ENCODE measurements around the gene BCL2L2. TPM values are rescaled to one million over a fixed set of nuclear protein-coding genes. Genes with fewer than 3 reads are reported as not detected.
A peak's percentile ranks its signal among the peaks of the same experiment; 100 is the strongest.

BCL2L2 gene
- total RNA-seq, 1 donor from 2014 or later: 23.7 TPM

DNA sequence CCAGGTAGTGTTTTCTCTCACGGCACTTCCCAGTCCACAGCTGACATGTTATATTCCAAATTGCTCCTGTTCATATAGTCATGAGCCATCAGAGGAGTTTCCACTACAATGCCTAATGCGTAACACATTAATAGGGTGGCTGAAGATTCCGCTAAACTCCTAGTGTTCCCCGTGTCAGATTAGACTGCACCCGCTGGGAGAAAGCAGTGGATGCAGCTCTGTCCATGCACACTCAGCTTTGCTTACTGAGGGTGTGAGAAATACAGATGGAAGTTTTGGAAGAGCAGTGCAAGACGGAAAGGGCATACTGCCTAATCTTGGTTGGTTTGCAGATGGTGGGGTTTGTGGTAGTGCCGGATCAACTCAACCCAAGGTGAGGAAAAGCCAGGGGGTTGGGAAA is 9.5 kb upstream of the BCL2L2 start:
- Mint-ChIP-seq H3K9me3 (ENCODE audit: low read depth) (no peaks in the 10 kb centered on the region), H3K27ac (no peak overlapping the region), H3K4me3 (ENCODE audit: low read depth) (no peak overlapping the region), H3K36me3 (ENCODE audit: insufficient read depth) (peaks cover 1% of the 10 kb centered on the region), H3K4me1 (ENCODE audit: low read depth) (peaks cover 10% of the 10 kb centered on the region), H3K27me3 (peaks cover 11% of the 10 kb centered on the region)
- DNase-seq (ENCODE audit: low spot score, unreplicated experiment): no peak
- TF ChIP-seq, protein P1, sequence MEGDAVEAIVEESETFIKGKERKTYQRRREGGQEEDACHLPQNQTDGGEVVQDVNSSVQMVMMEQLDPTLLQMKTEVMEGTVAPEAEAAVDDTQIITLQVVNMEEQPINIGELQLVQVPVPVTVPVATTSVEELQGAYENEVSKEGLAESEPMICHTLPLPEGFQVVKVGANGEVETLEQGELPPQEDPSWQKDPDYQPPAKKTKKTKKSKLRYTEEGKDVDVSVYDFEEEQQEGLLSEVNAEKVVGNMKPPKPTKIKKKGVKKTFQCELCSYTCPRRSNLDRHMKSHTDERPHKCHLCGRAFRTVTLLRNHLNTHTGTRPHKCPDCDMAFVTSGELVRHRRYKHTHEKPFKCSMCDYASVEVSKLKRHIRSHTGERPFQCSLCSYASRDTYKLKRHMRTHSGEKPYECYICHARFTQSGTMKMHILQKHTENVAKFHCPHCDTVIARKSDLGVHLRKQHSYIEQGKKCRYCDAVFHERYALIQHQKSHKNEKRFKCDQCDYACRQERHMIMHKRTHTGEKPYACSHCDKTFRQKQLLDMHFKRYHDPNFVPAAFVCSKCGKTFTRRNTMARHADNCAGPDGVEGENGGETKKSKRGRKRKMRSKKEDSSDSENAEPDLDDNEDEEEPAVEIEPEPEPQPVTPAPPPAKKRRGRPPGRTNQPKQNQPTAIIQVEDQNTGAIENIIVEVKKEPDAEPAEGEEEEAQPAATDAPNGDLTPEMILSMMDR (IDR thresholded peaks at IDR 0.05; ENCODE audit: unreplicated experiment): no peak

DNA sequence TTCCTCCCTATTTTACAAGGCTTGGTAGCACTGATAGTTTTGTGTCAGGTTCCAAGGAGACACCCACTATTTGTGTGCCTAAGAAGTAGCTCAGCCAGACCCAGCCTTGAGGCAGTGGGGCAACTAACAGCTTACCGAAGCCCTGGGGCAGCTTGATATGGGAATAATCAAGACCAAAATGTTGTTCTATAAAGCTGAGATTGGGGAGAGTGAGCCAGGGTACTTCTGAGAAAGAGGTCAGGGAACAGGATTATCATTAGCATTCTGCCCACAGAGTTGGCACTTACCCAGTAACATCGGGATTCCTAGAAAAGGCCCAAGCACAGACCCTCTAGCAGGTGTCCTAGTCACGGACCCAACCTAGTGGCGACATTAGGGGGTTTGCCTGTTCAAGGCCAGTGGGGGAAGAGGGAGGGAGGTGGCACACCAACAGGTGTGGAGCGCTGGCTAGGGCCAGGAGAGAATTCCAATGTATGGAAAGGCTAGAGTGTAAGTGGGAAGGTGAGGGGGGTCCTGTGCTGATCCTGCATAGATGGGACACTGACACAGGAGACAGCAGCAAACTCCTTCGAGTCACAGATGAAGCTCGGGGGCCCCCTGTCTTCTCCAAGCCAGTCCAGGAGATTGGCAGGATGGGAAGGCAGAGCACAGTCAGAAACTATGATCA is 8.9 kb upstream of the BCL2L2 start:
- Mint-ChIP-seq H3K4me3 (ENCODE audit: low read depth) (no peak overlapping the region), H3K36me3 (ENCODE audit: insufficient read depth) (peaks cover 1% of the 10 kb centered on the region), H3K9me3 (ENCODE audit: low read depth) (no peaks in the 10 kb centered on the region), H3K27ac (no peak overlapping the region), H3K4me1 (ENCODE audit: low read depth) (peaks cover 12% of the 10 kb centered on the region), H3K27me3 (peaks cover 11% of the 10 kb centered on the region)
- DNase-seq (ENCODE audit: low spot score, unreplicated experiment): no peak
- TF ChIP-seq, protein P1 (IDR thresholded peaks at IDR 0.05; ENCODE audit: unreplicated experiment): no peak

DNA sequence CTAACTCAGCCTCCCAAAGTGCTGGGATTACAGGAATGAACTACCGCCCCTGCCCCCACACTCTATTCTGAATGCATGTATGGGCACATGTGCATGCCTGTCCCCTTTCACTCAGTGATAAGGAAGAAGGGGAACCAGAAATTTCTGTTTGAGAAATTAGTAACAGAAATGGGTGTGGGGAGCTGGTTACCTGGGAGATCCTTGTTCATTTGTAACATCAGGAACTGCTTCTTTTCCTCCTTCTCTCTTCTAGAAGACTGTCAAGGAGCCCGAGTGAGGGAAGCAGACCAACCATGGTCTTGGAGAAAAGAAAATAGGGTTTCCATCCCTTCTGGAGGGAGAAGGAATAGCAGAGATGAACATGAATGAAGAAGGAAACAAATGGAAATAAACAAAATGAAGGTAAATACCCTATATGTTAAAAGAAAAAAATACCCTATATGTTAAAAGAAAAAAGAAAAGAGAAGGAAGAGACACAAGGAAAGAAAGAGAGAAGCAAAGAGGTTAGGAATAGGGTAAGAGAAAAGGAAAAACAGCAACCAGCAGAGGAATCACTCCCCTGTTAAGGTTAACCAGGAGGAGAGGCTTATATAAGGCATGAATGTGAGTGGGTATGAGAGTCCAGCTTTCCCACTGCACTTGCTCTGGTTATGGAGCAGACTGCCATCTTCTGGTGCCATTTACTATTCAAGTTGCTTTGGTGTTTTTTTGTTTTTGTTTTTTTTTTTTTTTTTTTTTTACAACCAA is 7.2 kb upstream of the BCL2L2 start:
- peaks cover 1% of the 10 kb centered on the region for H3K36me3 Mint-ChIP-seq (ENCODE audit: insufficient read depth)
- TF ChIP-seq, protein P1 (IDR thresholded peaks at IDR 0.05; ENCODE audit: unreplicated experiment): peak; percentile 29
- no peaks in the 10 kb centered on the region for H3K9me3 Mint-ChIP-seq (ENCODE audit: low read depth)
- DNase-seq (ENCODE audit: low spot score, unreplicated experiment): no peak
- H3K27ac Mint-ChIP-seq: peak overlapping the region; percentile 87
- H3K27me3 Mint-ChIP-seq: no peaks in the 10 kb centered on the region
- H3K4me3 Mint-ChIP-seq (ENCODE audit: low read depth): peak overlapping the region; percentile 38
- H3K4me1 Mint-ChIP-seq (ENCODE audit: low read depth): peaks cover 12% of the 10 kb centered on the region

DNA sequence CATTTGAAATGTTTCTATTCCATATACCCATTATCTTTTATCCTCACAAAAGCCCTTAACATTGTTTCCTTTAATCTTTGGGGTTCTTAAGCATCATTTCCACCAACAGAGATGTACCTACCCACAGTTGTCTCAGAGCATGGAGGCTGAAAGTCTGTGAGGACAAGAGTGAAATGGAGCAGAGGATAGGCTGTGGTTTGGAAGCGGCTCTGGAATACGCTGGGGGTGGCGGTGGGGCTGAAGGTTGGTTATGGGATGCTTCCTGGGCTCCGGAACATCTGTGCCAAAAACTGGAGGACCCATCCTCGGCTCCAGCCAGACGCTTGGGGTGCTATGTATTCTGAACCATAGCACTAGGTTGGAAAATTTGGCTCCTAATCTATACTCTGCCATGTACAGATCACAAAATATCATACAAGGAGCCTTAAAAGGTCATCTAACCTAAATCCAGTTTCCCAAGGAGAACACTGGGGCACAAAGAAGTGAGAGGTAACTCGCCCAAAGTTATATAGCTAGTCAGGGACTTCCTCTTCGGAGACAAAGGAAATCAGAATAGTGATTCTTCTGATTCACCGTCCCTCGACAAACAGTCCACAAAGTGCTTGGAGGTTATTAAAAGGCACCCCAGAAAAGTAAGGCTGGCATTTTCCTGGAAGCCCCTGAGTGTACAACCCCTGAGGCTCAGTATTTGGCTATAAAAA is 6.5 kb upstream of the BCL2L2 start:
- Mint-ChIP-seq H3K4me1 (ENCODE audit: low read depth) (peaks cover 10% of the 10 kb centered on the region), H3K27ac (peak overlapping the region; percentile 98), H3K36me3 (ENCODE audit: insufficient read depth) (peaks cover 1% of the 10 kb centered on the region), H3K4me3 (ENCODE audit: low read depth) (peak overlapping the region; percentile 88), H3K27me3 (no peaks in the 10 kb centered on the region), H3K9me3 (ENCODE audit: low read depth) (no peaks in the 10 kb centered on the region)
- no peak for DNase-seq (ENCODE audit: low spot score, unreplicated experiment)
- TF ChIP-seq, protein P1 (IDR thresholded peaks at IDR 0.05; ENCODE audit: unreplicated experiment): no peak

DNA sequence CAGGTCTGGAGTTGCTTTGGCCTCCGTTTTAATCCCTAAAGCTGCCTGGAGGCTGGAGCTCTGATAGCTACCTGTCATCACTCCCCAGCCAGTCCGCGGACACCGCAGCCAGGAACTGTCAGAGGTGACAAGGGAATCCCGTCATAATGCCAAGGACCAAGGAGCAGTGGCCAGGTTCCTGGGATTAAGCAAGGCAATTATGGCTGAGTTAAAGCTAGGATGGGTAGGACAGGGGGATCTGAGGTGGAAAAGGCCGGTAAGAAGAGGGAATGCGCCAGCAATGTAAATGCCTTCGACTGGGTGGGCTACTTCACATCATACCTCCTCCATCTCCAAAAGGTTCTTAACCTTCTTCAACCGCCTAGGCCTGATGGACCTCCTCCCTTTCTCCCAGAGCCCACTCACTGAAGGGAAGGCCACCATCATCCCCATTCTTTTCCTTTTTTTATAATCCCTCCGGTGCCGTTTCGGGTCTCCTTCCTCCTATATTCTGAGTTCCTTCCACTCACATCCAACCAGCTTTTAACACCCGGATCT is 5.9 kb upstream of the BCL2L2 start:
- Mint-ChIP-seq H3K36me3 (ENCODE audit: insufficient read depth) (peaks cover 1% of the 10 kb centered on the region), H3K9me3 (ENCODE audit: low read depth) (no peaks in the 10 kb centered on the region), H3K27me3 (no peaks in the 10 kb centered on the region), H3K27ac (peak overlapping the region; percentile 98), H3K4me1 (ENCODE audit: low read depth) (peaks cover 12% of the 10 kb centered on the region), H3K4me3 (ENCODE audit: low read depth) (peak overlapping the region; percentile 88)
- no peak for DNase-seq (ENCODE audit: low spot score, unreplicated experiment)
- TF ChIP-seq, protein P1 (IDR thresholded peaks at IDR 0.05; ENCODE audit: unreplicated experiment): no peak

Measured in progenitor cell of endocrine pancreas (in vitro differentiated cells).